ENCODE data around the gene LMAN1. TPM values are rescaled to one million over a fixed set of nuclear protein-coding genes. Genes with fewer than 3 reads are reported as not detected.

LMAN1 gene
- total and polyA plus RNA-seq, 4 donors = 18.9 to 108 (median 67.2) TPM

- 65 to 89% methylated on average over 3 of the region's 3 CpGs for WGBS, 2 donors
- ATAC-seq (ENCODE audit: insufficient read depth, low FRiP score) = no peak
- TF ChIP-seq, protein P1, sequence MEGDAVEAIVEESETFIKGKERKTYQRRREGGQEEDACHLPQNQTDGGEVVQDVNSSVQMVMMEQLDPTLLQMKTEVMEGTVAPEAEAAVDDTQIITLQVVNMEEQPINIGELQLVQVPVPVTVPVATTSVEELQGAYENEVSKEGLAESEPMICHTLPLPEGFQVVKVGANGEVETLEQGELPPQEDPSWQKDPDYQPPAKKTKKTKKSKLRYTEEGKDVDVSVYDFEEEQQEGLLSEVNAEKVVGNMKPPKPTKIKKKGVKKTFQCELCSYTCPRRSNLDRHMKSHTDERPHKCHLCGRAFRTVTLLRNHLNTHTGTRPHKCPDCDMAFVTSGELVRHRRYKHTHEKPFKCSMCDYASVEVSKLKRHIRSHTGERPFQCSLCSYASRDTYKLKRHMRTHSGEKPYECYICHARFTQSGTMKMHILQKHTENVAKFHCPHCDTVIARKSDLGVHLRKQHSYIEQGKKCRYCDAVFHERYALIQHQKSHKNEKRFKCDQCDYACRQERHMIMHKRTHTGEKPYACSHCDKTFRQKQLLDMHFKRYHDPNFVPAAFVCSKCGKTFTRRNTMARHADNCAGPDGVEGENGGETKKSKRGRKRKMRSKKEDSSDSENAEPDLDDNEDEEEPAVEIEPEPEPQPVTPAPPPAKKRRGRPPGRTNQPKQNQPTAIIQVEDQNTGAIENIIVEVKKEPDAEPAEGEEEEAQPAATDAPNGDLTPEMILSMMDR (IDR thresholded peaks at IDR 0.05; ENCODE audit: control extremely low read depth, extremely low read depth) = no peak
Measured at GRCh38 chr18:59332986-59333385, 26.1 kb downstream of the LMAN1 start.

GRCh38 chr18:59328683-59329082 is 30.4 kb downstream of the LMAN1 start:
- TF ChIP-seq, protein P1 (IDR thresholded peaks at IDR 0.05; ENCODE audit: control extremely low read depth, extremely low read depth) = no peak
- Histone ChIP-seq H3K4me3 (no peak overlapping the region), H3K9me3 (ENCODE audit: control insufficient read depth in 4 of 4, insufficient read depth in 3 of 4, low read length in 3 of 4) (peaks cover 0 to 3% (median under 1%) of the 10 kb centered on the region in 4 donors), H3K36me3 (ENCODE audit: control insufficient read depth in 4 of 4, insufficient read depth in 4 of 4, low read length in 4 of 4) (peaks cover 9 to 40% (median 27%) of the 10 kb centered on the region in 4 donors), H3K4me1 (ENCODE audit: control insufficient read depth in 5 of 5, insufficient read depth in 5 of 5, low read length in 5 of 5) (no peaks in the 10 kb centered on the region), H3K27me3 (ENCODE audit: control insufficient read depth in 3 of 3, insufficient read depth in 3 of 3, low read length in 2 of 3) (no peaks in the 10 kb centered on the region), H3K9ac (ENCODE audit: insufficient read depth in 1 of 2, low read length in 2 of 2) (no peak overlapping the region), H3K27ac (ENCODE audit: low read depth in 1 of 2, low read length in 1 of 2) (no peak overlapping the region)
- 98 to 100% methylated on average over 2 of the region's 2 CpGs for WGBS, 2 donors
- DNase-seq (no peak), ATAC-seq (ENCODE audit: insufficient read depth, low FRiP score) (no peak)

More at GRCh38 chr18:59332986-59333385, 26.1 kb downstream of the LMAN1 start:
- Histone ChIP-seq H3K36me3 (ENCODE audit: control insufficient read depth in 4 of 4, insufficient read depth in 4 of 4, low read length in 4 of 4) (peaks cover 10 to 45% (median 35%) of the 10 kb centered on the region in 4 donors), H3K4me1 (ENCODE audit: control insufficient read depth in 5 of 5, insufficient read depth in 5 of 5, low read length in 5 of 5) (no peaks in the 10 kb centered on the region), H3K27me3 (ENCODE audit: control insufficient read depth in 3 of 3, insufficient read depth in 3 of 3, low read length in 2 of 3) (no peaks in the 10 kb centered on the region), H3K27ac (ENCODE audit: low read depth in 1 of 2, low read length in 1 of 2) (no peak overlapping the region), H3K9me3 (ENCODE audit: control insufficient read depth in 4 of 4, insufficient read depth in 3 of 4, low read length in 3 of 4) (no peaks in the 10 kb centered on the region), H3K9ac (ENCODE audit: insufficient read depth in 1 of 2, low read length in 2 of 2) (no peak overlapping the region), H3K4me3 (no peak overlapping the region)
- DNase-seq = no peak

DNA sequence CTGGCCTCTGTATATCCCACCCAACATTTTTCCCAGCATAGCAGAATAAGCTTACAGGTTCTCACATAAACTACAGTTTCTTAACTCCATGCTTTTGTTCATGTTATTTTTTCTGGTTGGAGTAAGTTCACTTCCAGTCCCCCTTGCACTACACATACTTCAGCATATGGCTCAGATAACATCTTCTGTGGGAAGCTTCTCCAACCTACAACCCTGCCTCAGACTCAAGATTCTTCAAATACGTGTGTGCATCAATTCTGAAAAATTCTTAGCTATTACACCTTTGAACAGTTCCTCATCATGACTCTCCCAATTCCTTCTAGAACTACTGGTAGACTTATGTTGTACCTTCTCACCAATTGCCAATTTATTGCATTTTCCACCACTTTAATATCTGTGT is 33.1 kb downstream of the LMAN1 start:
- Histone ChIP-seq H3K9ac (ENCODE audit: insufficient read depth in 1 of 2, low read length in 2 of 2) (no peak overlapping the region), H3K36me3 (ENCODE audit: control insufficient read depth in 4 of 4, insufficient read depth in 4 of 4, low read length in 4 of 4) (peaks cover 5 to 22% (median 18%) of the 10 kb centered on the region in 4 donors), H3K4me1 (ENCODE audit: control insufficient read depth in 5 of 5, insufficient read depth in 5 of 5, low read length in 5 of 5) (no peaks in the 10 kb centered on the region), H3K4me3 (no peak overlapping the region), H3K27ac (ENCODE audit: low read depth in 1 of 2, low read length in 1 of 2) (no peak overlapping the region), H3K9me3 (ENCODE audit: control insufficient read depth in 4 of 4, insufficient read depth in 3 of 4, low read length in 3 of 4) (peaks cover 0 to 3% (median under 1%) of the 10 kb centered on the region in 4 donors), H3K27me3 (ENCODE audit: control insufficient read depth in 3 of 3, insufficient read depth in 3 of 3, low read length in 2 of 3) (no peaks in the 10 kb centered on the region)
- ATAC-seq (ENCODE audit: insufficient read depth, low FRiP score) (no peak), DNase-seq (no peak)
- WGBS, 2 donors = 94 to 98% methylated on average over 1 of the region's 1 CpG
- TF ChIP-seq, protein P1 (IDR thresholded peaks at IDR 0.05; ENCODE audit: control extremely low read depth, extremely low read depth) = no peak

DNA sequence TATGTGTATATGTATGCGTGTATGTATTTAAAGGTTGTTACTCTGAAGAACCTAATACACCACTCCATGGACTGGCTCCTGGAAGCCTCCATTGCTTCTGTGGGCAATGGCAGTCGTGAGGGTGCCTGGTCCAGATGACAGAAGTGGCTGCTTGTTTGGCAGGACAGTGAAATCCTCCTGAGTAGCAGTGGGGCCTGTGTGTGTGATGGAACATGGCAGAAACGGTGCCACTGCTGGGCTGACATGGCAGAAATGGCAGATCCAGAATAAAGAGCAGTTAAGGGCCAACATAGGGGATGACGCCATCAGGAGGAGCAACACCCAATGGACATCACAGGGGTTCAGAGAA is 34.5 kb downstream of the LMAN1 start:
- H3K9me3 ChIP-seq (ENCODE audit: control insufficient read depth in 4 of 4, insufficient read depth in 3 of 4, low read length in 3 of 4) = peaks cover 0 to 3% (median under 1%) of the 10 kb centered on the region in 4 donors
- no peak overlapping the region for H3K4me3 ChIP-seq
- no peaks in the 10 kb centered on the region for H3K27me3 ChIP-seq (ENCODE audit: control insufficient read depth in 3 of 3, insufficient read depth in 3 of 3, low read length in 2 of 3)
- ATAC-seq (ENCODE audit: insufficient read depth, low FRiP score) (no peak), DNase-seq (no peak)
- no peaks in the 10 kb centered on the region for H3K4me1 ChIP-seq (ENCODE audit: control insufficient read depth in 5 of 5, insufficient read depth in 5 of 5, low read length in 5 of 5)
- no peak overlapping the region for H3K9ac ChIP-seq (ENCODE audit: insufficient read depth in 1 of 2, low read length in 2 of 2)
- WGBS, 2 donors = 95 to 100% methylated on average over 4 of the region's 4 CpGs
- H3K27ac ChIP-seq (ENCODE audit: low read depth in 1 of 2, low read length in 1 of 2) = no peak overlapping the region
- peaks cover 5 to 22% (median 17%) of the 10 kb centered on the region in 4 donors for H3K36me3 ChIP-seq (ENCODE audit: control insufficient read depth in 4 of 4, insufficient read depth in 4 of 4, low read length in 4 of 4)
- TF ChIP-seq, protein P1 (IDR thresholded peaks at IDR 0.05; ENCODE audit: control extremely low read depth, extremely low read depth) = no peak
